ENCODE data around the gene NFKBIA.
"Not testable (repeated sequence)": the region's sequence is repeated elsewhere in the genome, so short reads cannot be mapped to it uniquely, and the experiment has no call there.

NFKBIA gene

GRCh38 chr14:35355981-35356841, 48.3 kb downstream of the NFKBIA start:
- H3K27ac ChIP-seq (ENCODE audit: insufficient read depth, low read length, poor library complexity, severe bottlenecking): no peak overlapping the region
- H3K4me1 ChIP-seq (ENCODE audit: control insufficient read depth, insufficient read depth, low read length, poor library complexity, severe bottlenecking): no peaks in the 10 kb centered on the region
- H3K27me3 ChIP-seq (replicated peaks; ENCODE audit: control insufficient read depth, insufficient read depth, low read length, poor library complexity, severe bottlenecking): no peaks in the 10 kb centered on the region
- no peak for DNase-seq
- H3K9me3 ChIP-seq (ENCODE audit: control insufficient read depth, low read length): no peaks in the 10 kb centered on the region
- no peak overlapping the region for H3K4me3 ChIP-seq (ENCODE audit: insufficient read depth, low read depth, low read length, poor library complexity, severe bottlenecking)
- H3K36me3 ChIP-seq (ENCODE audit: control insufficient read depth, insufficient read depth, low read length): no peaks in the 10 kb centered on the region

GRCh38 chr14:35355235-35355634, 49.3 kb downstream of the NFKBIA start:
- not testable (repeated sequence) for H3K9me3 ChIP-seq (ENCODE audit: control insufficient read depth, low read length); H3K27me3 ChIP-seq (replicated peaks; ENCODE audit: control insufficient read depth, insufficient read depth, low read length, poor library complexity, severe bottlenecking); H3K36me3 ChIP-seq (ENCODE audit: control insufficient read depth, insufficient read depth, low read length); DNase-seq; H3K4me1 ChIP-seq (ENCODE audit: control insufficient read depth, insufficient read depth, low read length, poor library complexity, severe bottlenecking); H3K4me3 ChIP-seq (ENCODE audit: insufficient read depth, low read depth, low read length, poor library complexity, severe bottlenecking); H3K27ac ChIP-seq (ENCODE audit: insufficient read depth, low read length, poor library complexity, severe bottlenecking)

GRCh38 chr14:35353409-35354172, 51.0 kb downstream of the NFKBIA start:
- no peak for DNase-seq
- H3K4me1 ChIP-seq (ENCODE audit: control insufficient read depth, insufficient read depth, low read length, poor library complexity, severe bottlenecking): no peaks in the 10 kb centered on the region

GRCh38 chr14:35352274-35353233, 52.0 kb downstream of the NFKBIA start:
- Histone ChIP-seq H3K27me3 (replicated peaks; ENCODE audit: control insufficient read depth, insufficient read depth, low read length, poor library complexity, severe bottlenecking) (no peaks in the 10 kb centered on the region), H3K9me3 (ENCODE audit: control insufficient read depth, low read length) (no peaks in the 10 kb centered on the region), H3K4me3 (ENCODE audit: insufficient read depth, low read depth, low read length, poor library complexity, severe bottlenecking) (no peak overlapping the region), H3K36me3 (ENCODE audit: control insufficient read depth, insufficient read depth, low read length) (no peaks in the 10 kb centered on the region), H3K4me1 (ENCODE audit: control insufficient read depth, insufficient read depth, low read length, poor library complexity, severe bottlenecking) (no peaks in the 10 kb centered on the region), H3K27ac (ENCODE audit: insufficient read depth, low read length, poor library complexity, severe bottlenecking) (no peak overlapping the region)
- DNase-seq: no peak

More at GRCh38 chr14:35353409-35354172, 51.0 kb downstream of the NFKBIA start:
- Histone ChIP-seq H3K9me3 (ENCODE audit: control insufficient read depth, low read length) (no peaks in the 10 kb centered on the region), H3K27me3 (replicated peaks; ENCODE audit: control insufficient read depth, insufficient read depth, low read length, poor library complexity, severe bottlenecking) (no peaks in the 10 kb centered on the region), H3K4me3 (ENCODE audit: insufficient read depth, low read depth, low read length, poor library complexity, severe bottlenecking) (no peak overlapping the region), H3K36me3 (ENCODE audit: control insufficient read depth, insufficient read depth, low read length) (no peaks in the 10 kb centered on the region), H3K27ac (ENCODE audit: insufficient read depth, low read length, poor library complexity, severe bottlenecking) (no peak overlapping the region)

- Histone ChIP-seq H3K27me3 (replicated peaks; ENCODE audit: control insufficient read depth, insufficient read depth, low read length, poor library complexity, severe bottlenecking) (no peaks in the 10 kb centered on the region), H3K4me1 (ENCODE audit: control insufficient read depth, insufficient read depth, low read length, poor library complexity, severe bottlenecking) (no peaks in the 10 kb centered on the region), H3K9me3 (ENCODE audit: control insufficient read depth, low read length) (no peaks in the 10 kb centered on the region), H3K4me3 (ENCODE audit: insufficient read depth, low read depth, low read length, poor library complexity, severe bottlenecking) (no peak overlapping the region), H3K36me3 (ENCODE audit: control insufficient read depth, insufficient read depth, low read length) (no peaks in the 10 kb centered on the region), H3K27ac (ENCODE audit: insufficient read depth, low read length, poor library complexity, severe bottlenecking) (no peak overlapping the region)
- no peak for DNase-seq
Observed at GRCh38 chr14:35351897-35352273, 52.7 kb downstream of the NFKBIA start.

Data from effector memory CD4-positive, alpha-beta T cell (primary cell).